ENCODE measurements around the gene GARS1. TPM values are rescaled to one million over a fixed set of nuclear protein-coding genes. Genes with fewer than 3 reads are reported as not detected.

The GARS1 gene, protein sequence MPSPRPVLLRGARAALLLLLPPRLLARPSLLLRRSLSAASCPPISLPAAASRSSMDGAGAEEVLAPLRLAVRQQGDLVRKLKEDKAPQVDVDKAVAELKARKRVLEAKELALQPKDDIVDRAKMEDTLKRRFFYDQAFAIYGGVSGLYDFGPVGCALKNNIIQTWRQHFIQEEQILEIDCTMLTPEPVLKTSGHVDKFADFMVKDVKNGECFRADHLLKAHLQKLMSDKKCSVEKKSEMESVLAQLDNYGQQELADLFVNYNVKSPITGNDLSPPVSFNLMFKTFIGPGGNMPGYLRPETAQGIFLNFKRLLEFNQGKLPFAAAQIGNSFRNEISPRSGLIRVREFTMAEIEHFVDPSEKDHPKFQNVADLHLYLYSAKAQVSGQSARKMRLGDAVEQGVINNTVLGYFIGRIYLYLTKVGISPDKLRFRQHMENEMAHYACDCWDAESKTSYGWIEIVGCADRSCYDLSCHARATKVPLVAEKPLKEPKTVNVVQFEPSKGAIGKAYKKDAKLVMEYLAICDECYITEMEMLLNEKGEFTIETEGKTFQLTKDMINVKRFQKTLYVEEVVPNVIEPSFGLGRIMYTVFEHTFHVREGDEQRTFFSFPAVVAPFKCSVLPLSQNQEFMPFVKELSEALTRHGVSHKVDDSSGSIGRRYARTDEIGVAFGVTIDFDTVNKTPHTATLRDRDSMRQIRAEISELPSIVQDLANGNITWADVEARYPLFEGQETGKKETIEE
- total RNA-seq: 275 and 344 TPM in 2 replicates

DNA sequence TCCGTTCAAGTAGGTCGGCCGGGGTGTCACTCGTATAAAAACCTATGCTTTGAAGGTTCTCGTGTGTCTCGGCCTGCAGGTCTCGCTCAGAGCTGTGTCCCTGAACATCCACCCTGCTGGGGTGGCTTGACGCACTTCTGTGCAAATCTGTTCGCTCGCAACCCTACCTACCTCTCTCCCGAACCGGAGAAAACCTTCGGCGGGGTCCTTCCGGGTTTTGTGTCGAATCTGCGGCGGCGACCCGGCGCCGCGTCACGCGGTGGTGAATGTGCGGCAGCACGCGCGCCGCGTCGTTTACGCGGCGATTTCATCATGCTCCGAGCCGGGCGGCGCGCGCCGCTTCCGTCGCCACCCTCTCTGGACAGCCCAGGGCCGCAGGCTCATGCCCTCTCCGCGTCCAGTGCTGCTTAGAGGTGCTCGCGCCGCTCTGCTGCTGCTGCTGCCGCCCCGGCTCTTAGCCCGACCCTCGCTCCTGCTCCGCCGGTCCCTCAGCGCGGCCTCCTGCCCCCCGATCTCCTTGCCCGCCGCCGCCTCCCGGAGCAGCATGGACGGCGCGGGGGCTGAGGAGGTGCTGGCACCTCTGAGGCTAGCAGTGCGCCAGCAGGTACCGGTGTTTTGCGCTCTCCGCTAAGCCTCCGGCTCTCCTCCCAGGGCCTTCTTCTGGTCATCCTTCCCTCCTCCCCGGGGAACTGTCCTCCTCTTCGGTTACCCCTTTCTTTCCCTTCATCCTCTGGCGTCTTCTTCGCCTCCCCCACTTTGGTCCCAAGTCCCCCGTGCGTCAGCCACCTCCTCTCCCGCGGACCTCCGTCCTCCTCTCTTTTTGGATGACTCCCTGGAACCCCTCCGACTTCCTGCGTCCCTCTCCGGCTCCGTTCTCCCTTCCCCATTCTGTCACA lies at the start of gene GARS1:
Gene GARS1, plus strand, starts transcription at position 339 of the 896 bp plus-strand sequence. Its CDS starts 44 bp downstream, at position 383.

DNA sequence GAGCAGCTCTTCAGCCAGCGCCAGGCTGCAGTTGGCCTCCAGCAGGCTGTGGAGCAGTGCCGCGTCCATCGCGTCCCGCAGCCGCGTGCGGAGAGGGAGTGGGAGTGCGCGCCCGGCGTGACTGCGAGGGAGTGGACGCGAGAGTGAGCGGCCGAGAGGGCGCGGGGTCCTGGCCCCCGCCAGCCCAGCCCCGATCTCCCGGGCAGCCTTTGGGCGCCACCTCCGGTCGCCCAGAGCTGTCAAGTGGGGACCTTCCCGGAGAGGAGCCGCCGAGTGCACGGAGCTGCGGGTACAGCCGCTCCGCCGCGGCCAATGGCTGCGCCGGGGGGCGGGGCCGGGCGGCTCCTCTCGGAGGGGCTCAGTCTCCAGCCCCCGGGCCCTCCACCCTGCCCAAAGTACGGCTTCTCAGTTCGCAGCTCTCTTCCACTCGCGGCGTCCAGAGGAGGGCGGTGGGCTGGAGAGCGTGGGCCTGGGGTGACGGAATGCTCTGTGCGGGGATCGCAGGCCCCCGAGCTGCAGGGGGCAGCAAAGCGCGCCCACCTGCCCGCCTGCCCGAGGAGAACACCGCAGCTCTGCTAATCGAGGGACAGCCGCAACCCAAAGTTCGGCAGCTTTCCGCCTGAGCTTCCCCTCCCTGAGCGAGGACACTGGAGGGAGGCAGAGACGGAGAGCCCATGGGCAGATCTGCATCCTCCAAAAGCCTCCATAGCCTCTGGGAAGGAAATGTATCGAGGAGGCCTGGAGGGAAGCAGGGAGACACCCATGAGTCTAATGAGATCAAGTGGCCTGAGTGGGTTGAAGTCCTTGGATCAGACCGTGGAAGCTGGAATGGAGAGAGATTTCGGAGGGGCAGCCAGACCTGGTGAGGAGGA lies 87.8 kb downstream of the GARS1 start, which contains the start of gene CRHR2:
Gene CRHR2, minus strand, starts transcription at position 245 of the 872 bp plus-strand sequence. Its CDS starts 176 bp downstream, at position 69.

Other genes with a start within 250 kb of the GARS1 start
- 6.8 and 12.2 TPM in 2 replicates for gene NOD1, start 116.1 kb upstream of the GARS1 start, total RNA-seq
- gene GGCT, start 90.0 kb upstream of the GARS1 start, total RNA-seq: 10.4 and 12.3 TPM in 2 replicates
- not detected in 2 replicates for gene CRHR2, start 87.6 kb downstream of the GARS1 start, total RNA-seq
- 0.97 and 1.5 TPM in 2 replicates for gene INMT, start 157.3 kb downstream of the GARS1 start, total RNA-seq
- 14.2 and 14.8 TPM in 2 replicates for gene MINDY4, start 176.5 kb downstream of the GARS1 start, total RNA-seq